Measurements from ENCODE around the gene RHPN2. TPM values are rescaled to one million over a fixed set of nuclear protein-coding genes. Genes with fewer than 3 reads are reported as not detected.

The RHPN2 gene
- total RNA-seq, 1 donor from 2014 or later, result 10.2 TPM

DNA sequence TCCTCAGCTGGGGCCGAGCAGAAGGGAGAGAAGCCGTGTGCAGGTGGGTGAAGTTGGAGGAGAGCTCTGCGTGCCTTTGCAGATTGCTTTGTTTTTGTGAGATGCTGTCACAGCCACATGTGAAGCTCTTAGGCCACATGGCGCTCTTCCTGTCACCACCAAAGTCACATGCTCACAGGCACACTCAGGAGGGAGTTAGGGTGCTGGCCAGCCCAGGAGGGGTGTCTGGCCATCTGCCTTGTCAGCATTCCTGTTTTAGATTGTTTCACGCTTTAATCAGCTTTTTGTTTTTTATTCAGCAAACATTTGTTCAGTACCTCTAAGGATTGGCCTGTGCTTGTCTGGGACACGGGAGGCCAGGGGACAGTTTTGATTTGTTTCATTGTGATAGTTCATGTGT is 38.2 kb upstream of the RHPN2 start:
- H3K9me3 Mint-ChIP-seq, result no peaks in the 10 kb centered on the region
- no peak for DNase-seq (ENCODE audit: low read depth, low spot score)
- H3K36me3 Mint-ChIP-seq (ENCODE audit: low read depth), result peaks cover 2% of the 10 kb centered on the region
- H3K4me3 Mint-ChIP-seq, result no peak overlapping the region
- peaks cover 10% of the 10 kb centered on the region for H3K4me1 Mint-ChIP-seq
- no peaks in the 10 kb centered on the region for H3K27me3 Mint-ChIP-seq (ENCODE audit: low read depth)
- no peak overlapping the region for H3K27ac Mint-ChIP-seq (ENCODE audit: unreplicated experiment)
- TF ChIP-seq, protein P1, sequence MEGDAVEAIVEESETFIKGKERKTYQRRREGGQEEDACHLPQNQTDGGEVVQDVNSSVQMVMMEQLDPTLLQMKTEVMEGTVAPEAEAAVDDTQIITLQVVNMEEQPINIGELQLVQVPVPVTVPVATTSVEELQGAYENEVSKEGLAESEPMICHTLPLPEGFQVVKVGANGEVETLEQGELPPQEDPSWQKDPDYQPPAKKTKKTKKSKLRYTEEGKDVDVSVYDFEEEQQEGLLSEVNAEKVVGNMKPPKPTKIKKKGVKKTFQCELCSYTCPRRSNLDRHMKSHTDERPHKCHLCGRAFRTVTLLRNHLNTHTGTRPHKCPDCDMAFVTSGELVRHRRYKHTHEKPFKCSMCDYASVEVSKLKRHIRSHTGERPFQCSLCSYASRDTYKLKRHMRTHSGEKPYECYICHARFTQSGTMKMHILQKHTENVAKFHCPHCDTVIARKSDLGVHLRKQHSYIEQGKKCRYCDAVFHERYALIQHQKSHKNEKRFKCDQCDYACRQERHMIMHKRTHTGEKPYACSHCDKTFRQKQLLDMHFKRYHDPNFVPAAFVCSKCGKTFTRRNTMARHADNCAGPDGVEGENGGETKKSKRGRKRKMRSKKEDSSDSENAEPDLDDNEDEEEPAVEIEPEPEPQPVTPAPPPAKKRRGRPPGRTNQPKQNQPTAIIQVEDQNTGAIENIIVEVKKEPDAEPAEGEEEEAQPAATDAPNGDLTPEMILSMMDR (conservative IDR thresholded peaks at IDR 0.05), result no peak

DNA sequence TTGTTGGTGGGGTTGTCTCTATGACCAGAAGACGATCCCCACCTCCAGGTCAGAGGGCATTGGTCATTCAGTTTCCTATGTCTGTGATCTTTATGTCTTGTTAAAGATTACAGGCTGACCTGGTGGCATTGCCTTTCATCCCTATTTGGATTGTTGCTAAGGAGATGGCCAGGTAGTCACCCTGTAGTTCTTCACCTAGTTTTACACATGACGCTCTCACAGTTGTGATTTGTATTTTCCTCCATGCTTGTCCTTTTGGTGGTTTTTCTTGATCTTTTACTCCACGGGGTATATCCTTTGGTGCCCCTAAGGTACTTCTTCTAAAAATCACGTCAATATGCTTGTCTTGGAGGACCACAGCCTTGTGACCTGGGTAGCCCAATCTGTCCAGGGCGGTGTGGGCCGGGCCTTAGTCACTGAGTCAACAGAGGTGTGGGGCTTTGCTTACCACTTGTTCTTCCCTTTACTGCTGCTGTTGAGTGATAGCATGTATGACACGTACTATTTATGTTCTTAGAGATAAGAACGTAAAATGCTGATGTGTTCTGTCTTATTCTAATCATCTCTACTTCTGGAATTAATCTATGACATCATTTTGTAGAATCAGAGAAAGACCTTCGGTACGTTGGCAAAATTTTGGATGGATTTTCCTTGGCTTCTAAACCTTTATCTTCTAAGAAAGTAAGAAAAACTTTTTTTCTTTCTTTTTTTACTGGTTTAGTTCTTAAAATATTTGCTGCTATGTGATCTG is 36.4 kb upstream of the RHPN2 start:
- Mint-ChIP-seq H3K9me3 (no peaks in the 10 kb centered on the region), H3K36me3 (ENCODE audit: low read depth) (peaks cover 7% of the 10 kb centered on the region), H3K4me3 (peak overlapping the region; percentile 56), H3K4me1 (peaks cover 10% of the 10 kb centered on the region), H3K27ac (ENCODE audit: unreplicated experiment) (peak overlapping the region; percentile 82), H3K27me3 (ENCODE audit: low read depth) (no peaks in the 10 kb centered on the region)
- TF ChIP-seq, protein P1 (conservative IDR thresholded peaks at IDR 0.05), result no peak
- no peak for DNase-seq (ENCODE audit: low read depth, low spot score)

DNA sequence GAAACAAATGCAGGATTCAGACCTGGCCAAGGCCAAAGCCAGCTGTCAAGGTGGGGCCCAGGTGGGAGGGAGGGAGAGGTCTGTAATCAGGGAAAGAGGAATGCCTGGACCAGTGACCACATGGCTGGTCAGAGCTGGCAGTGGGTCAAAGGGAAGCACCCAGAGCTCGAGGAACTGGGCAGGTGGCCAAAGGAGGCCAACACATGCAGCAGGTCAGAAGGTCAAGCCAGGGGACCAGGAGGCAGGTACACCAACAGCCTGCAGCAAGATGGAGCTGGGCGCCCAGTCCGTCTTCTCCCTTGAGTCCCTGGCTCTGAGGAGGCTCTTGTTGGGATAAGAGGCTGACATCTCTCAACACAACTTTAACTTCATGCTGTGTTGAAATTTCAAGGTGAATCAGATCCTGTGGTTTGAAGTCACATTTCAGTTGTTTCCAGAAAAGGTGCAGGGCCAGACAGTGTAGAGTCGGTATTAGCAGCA is 33.4 kb upstream of the RHPN2 start:
- no peak for DNase-seq (ENCODE audit: low read depth, low spot score)
- TF ChIP-seq, protein P1 (conservative IDR thresholded peaks at IDR 0.05), result no peak
- Mint-ChIP-seq H3K4me3 (no peak overlapping the region), H3K27me3 (ENCODE audit: low read depth) (no peaks in the 10 kb centered on the region), H3K27ac (ENCODE audit: unreplicated experiment) (no peak overlapping the region), H3K4me1 (peaks cover 10% of the 10 kb centered on the region), H3K36me3 (ENCODE audit: low read depth) (peaks cover 7% of the 10 kb centered on the region), H3K9me3 (no peaks in the 10 kb centered on the region)

DNA sequence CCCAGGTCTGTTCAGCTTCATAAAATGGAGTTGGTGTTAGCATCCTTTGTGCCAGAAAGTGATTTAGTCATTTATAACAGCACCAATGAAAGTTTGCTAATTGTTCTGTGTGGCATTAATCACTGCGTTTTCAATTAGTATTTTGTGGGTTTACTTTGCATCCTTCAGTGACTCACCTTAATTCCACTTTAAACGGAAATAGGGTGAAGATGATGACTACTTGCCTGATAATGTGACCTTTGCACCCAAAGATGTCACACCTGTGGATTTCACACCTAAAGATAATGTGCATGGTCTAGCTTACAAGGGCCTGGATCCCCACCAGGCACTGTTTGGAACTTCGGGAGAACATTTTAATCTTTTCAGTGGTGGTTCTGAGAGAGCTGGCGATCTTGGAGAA is 31.3 kb upstream of the RHPN2 start:
- Mint-ChIP-seq H3K36me3 (ENCODE audit: low read depth) (peaks cover 7% of the 10 kb centered on the region), H3K27ac (ENCODE audit: unreplicated experiment) (no peak overlapping the region), H3K4me1 (peaks cover 7% of the 10 kb centered on the region), H3K4me3 (no peak overlapping the region), H3K27me3 (ENCODE audit: low read depth) (no peaks in the 10 kb centered on the region), H3K9me3 (no peaks in the 10 kb centered on the region)
- DNase-seq (ENCODE audit: low read depth, low spot score), result no peak
- TF ChIP-seq, protein P1 (conservative IDR thresholded peaks at IDR 0.05), result no peak

DNA sequence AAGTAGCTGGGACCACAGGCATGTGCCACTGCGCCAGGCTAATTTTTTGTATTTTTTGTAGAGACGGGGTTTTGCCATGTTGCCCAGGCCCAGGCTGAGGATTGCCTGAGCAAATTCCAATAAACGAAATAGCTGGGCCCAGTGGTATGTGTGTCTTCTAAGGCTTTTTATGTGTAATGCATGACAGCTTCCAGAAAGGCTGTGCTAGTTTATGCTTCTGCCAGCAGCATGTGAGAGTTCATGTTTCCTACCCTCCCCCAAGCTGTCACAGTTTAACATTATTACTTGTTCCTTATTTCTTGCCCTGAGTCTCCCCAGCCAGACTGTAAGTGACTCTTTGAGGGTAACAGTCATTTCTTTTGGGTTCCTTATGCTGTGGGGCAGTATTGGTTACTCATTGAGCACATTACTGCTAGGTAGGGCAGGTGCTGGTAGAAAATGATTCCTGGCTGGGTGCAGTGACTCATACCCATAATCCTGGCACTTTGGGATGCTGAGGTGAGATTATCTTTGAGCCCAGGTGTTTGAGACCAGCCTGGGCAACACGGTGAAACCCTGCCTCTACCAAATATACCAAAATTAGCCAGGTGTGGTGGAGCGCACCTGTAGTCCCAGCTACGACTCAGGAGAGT is 29.9 kb upstream of the RHPN2 start:
- no peak for DNase-seq (ENCODE audit: low read depth, low spot score)
- no peaks in the 10 kb centered on the region for H3K4me1 Mint-ChIP-seq
- no peak overlapping the region for H3K4me3 Mint-ChIP-seq
- H3K36me3 Mint-ChIP-seq (ENCODE audit: low read depth), result peaks cover 7% of the 10 kb centered on the region
- TF ChIP-seq, protein P1 (conservative IDR thresholded peaks at IDR 0.05), result no peak
- no peaks in the 10 kb centered on the region for H3K9me3 Mint-ChIP-seq
- no peaks in the 10 kb centered on the region for H3K27me3 Mint-ChIP-seq (ENCODE audit: low read depth)
- no peak overlapping the region for H3K27ac Mint-ChIP-seq (ENCODE audit: unreplicated experiment)
